HTERT RPE-1 (cell line): ENCODE measurements around the gene ZMYND11.
"Not testable (repeated sequence)": the region's sequence is repeated elsewhere in the genome, so short reads cannot be mapped to it uniquely, and the experiment has no call there.

ENCODE experiments used
- in situ Hi-C: fragments of 300-500 bp; cut with MboI; formaldehyde crosslinking; loops from 4 replicates; pipeline ENCODE4 v1.14.3; 2020; ENCODE audit warnings: low sequenced_read_pairs

ZMYND11 gene

GRCh38 chr10:241966-242643 lies 106.8 kb downstream of the ZMYND11 start:
- in situ Hi-C loops, result no loop called here

GRCh38 chr10:244227-244626 lies 109.0 kb downstream of the ZMYND11 start:
- in situ Hi-C loops, result no loop called here

- in situ Hi-C loops, result no loop called here
Observed at GRCh38 chr10:246431-246830, 111.2 kb downstream of the ZMYND11 start.

GRCh38 chr10:247480-247879 lies 112.2 kb downstream of the ZMYND11 start:
- in situ Hi-C loops, result no loop called here

GRCh38 chr10:248307-248706 lies 113.1 kb downstream of the ZMYND11 start:
- in situ Hi-C loops, result no loop called here

GRCh38 chr10:251982-252582 lies 116.8 kb downstream of the ZMYND11 start:
- in situ Hi-C loops, result no loop called here

- in situ Hi-C loops, result no loop called here
Observed at GRCh38 chr10:260819-261429, 125.7 kb downstream of the ZMYND11 start.

GRCh38 chr10:264160-265073 lies 129.2 kb downstream of the ZMYND11 start:
- in situ Hi-C loops, result not testable (repeated sequence)

GRCh38 chr10:265074-265440 lies 129.8 kb downstream of the ZMYND11 start:
- in situ Hi-C loops, result not testable (repeated sequence)

- in situ Hi-C loops, result not testable (repeated sequence)
Observed at GRCh38 chr10:265816-266588, 130.7 kb downstream of the ZMYND11 start.

GRCh38 chr10:266974-267425 lies 131.7 kb downstream of the ZMYND11 start:
- in situ Hi-C loops, result no loop called here

- in situ Hi-C loops, result no loop called here
Observed at GRCh38 chr10:267705-268104, 132.4 kb downstream of the ZMYND11 start.

GRCh38 chr10:269440-270074 lies 134.3 kb downstream of the ZMYND11 start:
- in situ Hi-C loops, result no loop called here

- in situ Hi-C loops, result no loop called here
Observed at GRCh38 chr10:271201-271600, 135.9 kb downstream of the ZMYND11 start.

GRCh38 chr10:271722-272121 lies 136.5 kb downstream of the ZMYND11 start:
- in situ Hi-C loops, result no loop called here

- in situ Hi-C loops, result no loop called here
Observed at GRCh38 chr10:273088-273487, 137.8 kb downstream of the ZMYND11 start.

- in situ Hi-C loops, result no loop called here
Observed at GRCh38 chr10:274866-275265, 139.6 kb downstream of the ZMYND11 start.

GRCh38 chr10:275680-276079 lies 140.4 kb downstream of the ZMYND11 start:
- in situ Hi-C loops, result no loop called here

- in situ Hi-C loops, result no loop called here
Observed at GRCh38 chr10:277963-278362, 142.7 kb downstream of the ZMYND11 start.

GRCh38 chr10:278707-279106 lies 143.5 kb downstream of the ZMYND11 start:
- in situ Hi-C loops, result no loop called here
